Measurements from ENCODE around the gene CACNA2D3. TPM values are rescaled to one million over a fixed set of nuclear protein-coding genes. Genes with fewer than 3 reads are reported as not detected.

CACNA2D3 gene
- total RNA-seq, 1 donor from 2014 or later = 1.3 TPM

DNA sequence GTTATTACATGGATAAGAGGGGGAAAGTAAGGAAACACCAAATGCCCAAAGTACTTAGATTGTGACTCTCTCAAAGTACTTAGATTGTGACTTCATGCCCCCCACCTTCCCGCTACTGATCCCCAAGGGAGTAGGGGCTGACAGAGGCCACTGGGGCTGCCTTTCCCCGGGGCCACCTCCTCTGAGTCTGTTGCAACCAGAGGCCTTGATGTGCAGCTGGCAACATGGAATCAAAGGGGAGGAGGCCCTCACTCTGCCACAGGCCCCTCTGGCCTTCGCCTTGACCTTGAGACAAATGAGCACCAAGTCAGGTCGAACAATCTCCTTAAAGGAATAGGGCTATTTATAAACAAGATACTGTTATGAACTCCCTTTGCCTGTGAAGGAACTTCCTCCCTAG is 743.0 kb downstream of the CACNA2D3 start:
- TF ChIP-seq, protein P1, sequence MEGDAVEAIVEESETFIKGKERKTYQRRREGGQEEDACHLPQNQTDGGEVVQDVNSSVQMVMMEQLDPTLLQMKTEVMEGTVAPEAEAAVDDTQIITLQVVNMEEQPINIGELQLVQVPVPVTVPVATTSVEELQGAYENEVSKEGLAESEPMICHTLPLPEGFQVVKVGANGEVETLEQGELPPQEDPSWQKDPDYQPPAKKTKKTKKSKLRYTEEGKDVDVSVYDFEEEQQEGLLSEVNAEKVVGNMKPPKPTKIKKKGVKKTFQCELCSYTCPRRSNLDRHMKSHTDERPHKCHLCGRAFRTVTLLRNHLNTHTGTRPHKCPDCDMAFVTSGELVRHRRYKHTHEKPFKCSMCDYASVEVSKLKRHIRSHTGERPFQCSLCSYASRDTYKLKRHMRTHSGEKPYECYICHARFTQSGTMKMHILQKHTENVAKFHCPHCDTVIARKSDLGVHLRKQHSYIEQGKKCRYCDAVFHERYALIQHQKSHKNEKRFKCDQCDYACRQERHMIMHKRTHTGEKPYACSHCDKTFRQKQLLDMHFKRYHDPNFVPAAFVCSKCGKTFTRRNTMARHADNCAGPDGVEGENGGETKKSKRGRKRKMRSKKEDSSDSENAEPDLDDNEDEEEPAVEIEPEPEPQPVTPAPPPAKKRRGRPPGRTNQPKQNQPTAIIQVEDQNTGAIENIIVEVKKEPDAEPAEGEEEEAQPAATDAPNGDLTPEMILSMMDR (conservative IDR thresholded peaks at IDR 0.05; ENCODE audit: low read depth, low read length) = no peak
- no peak overlapping the region for H3K4me3 ChIP-seq (ENCODE audit: low read depth, low read length)
- DNase-seq (ENCODE audit: low read depth) = no peak

- no peak for DNase-seq (ENCODE audit: low read depth)
- TF ChIP-seq, protein P1 (conservative IDR thresholded peaks at IDR 0.05; ENCODE audit: low read depth, low read length) = no peak
- H3K4me3 ChIP-seq (ENCODE audit: low read depth, low read length) = no peak overlapping the region
Measured at GRCh38 chr3:54866251-54866650, 743.9 kb downstream of the CACNA2D3 start.

DNA sequence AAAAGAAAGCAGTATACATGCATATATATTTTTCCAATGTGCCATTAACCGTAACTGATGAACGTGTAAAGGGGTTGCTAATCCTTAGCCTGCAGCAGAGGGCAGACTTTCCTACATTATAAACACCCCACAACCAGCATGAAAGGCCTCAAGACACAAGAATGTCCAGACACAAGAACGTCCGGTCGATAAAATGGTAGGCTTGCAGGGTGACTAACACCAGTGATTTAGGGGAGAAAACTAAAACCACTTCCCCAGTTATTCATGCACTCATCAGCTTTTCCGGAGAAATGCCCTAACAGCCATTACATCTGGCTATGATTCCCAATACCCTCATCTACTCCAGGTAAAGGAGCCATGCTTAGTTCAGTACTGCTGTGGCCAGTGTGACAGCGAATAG is 748.1 kb downstream of the CACNA2D3 start:
- DNase-seq (ENCODE audit: low read depth) = no peak
- no peak overlapping the region for H3K4me3 ChIP-seq (ENCODE audit: low read depth, low read length)
- TF ChIP-seq, protein P1 (conservative IDR thresholded peaks at IDR 0.05; ENCODE audit: low read depth, low read length) = peak; percentile 72

DNA sequence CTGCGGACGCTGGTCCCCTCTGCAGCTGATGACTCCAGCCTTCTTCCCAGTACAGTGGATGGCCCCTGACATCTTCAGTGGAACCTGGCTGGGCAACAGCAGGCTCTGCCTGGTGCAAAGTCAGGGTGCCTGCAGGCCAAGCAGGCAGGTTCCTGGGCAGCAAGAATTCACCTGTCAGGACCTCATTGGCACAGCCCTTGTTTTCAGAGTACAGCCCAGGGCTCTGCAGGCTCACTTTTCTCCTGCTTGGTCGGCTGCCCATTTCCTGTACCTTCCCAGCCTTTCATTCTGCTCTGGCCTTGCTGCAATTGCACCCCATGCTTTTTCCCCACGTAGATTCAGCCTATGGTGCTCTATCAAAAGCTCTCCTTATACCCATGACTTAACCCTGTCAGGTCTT is 749.5 kb downstream of the CACNA2D3 start:
- TF ChIP-seq, protein P1 (conservative IDR thresholded peaks at IDR 0.05; ENCODE audit: low read depth, low read length) = no peak
- H3K4me3 ChIP-seq (ENCODE audit: low read depth, low read length) = no peak overlapping the region

DNA sequence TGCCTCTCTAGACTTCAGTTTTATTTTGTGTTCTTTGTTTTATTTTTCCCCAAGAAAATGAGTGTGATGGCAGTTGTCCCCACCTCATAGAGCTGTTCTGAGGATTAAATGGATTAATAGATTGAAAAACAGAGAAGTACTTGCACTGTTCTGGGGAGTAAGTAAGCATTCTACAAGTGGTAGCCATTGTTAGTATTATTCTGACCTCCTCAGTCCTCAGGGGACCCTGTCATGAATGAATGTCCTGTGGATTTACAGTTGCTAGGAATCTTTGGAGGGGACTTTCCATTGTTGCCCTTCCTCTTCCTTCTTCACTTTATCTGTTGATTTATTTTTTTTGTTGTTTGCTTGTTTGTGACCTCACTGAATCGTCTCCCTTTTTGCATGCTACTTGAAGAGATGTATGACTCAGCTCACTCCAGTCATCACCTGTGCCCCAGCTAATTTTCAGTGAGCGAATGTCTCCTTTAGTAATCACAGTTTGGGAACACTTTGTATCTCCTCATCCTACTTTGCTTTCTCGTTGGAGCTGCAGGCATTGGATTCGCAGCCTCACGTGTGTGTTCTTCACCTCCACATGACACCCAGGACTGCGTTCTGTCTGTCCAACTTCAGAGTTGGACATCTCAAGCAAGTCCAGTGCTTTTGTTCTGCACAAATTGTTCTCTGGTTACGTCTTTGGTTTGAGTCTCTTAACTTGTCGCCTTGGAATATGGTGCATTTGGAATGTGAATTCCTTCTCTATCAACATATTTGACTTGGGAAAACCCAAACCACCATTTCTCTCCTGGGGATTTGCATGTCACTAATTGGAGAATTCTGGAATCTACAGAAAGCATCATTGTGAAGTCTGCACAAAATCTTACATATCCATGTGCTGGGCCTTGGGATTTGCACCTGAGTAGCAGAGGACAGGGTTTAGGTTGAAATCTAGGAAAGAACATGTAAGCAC is 751.0 kb downstream of the CACNA2D3 start:
- DNase-seq (ENCODE audit: low read depth) = no peak
- H3K4me3 ChIP-seq (ENCODE audit: low read depth, low read length) = no peak overlapping the region
- TF ChIP-seq, protein P1 (conservative IDR thresholded peaks at IDR 0.05; ENCODE audit: low read depth, low read length) = no peak

More for the DNA sequence above, 749.5 kb downstream of the CACNA2D3 start:
- no peak for DNase-seq (ENCODE audit: low read depth)

DNA sequence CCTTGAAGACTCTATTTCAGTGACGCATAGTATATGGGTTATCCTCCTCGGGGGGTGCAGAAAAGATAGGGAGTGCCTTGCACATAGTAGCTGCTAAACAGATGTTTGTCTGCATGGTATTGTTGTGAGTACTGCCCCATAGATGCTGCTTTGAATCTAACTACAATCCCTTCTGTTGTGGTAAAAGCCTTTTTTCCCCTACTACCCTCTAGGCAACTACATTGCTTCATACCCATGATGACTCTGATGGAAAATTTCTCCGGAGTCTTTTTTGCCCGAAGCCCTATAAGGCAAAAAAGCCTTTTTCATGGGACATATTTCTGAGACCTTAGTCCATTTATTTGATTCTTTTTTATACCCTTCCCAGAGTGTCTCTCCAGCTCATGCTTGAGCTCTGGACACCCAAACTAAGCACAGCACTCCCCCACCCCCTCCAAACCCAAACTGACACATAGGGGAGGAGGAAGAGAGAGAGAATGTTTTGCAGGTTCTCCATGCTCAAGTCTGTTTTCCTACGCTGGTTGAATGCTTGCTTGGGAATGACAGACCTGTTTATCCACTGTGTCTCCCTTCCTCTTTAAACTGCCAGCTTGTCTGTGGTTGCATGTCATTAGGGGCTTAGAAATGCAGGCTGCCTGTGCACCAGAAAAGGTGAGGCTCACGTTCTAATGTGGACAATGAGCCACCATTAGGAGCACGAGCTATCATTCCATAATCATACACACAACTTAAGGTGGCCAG is 752.6 kb downstream of the CACNA2D3 start:
- no peak for DNase-seq (ENCODE audit: low read depth)
- H3K4me3 ChIP-seq (ENCODE audit: low read depth, low read length) = no peak overlapping the region
- TF ChIP-seq, protein P1 (conservative IDR thresholded peaks at IDR 0.05; ENCODE audit: low read depth, low read length) = no peak

Data from epithelial cell of proximal tubule (primary cell).